HTR-8/SVneo (cell line): ENCODE data around the gene MAML2.

Experiments used
- DNase-seq: peaks from one replicate; pipeline ENCODE4 v3.0.0; 2011; ENCODE audit warnings: low spot score, mixed read lengths; ENCODE audit not compliant: insufficient read length
- FAIRE-seq: peaks from 2 replicates; lab custom pipeline; 2011; peaks lifted over from hg19 to GRCh38; lab: Jason Lieb, UNC

Gene MAML2

DNA sequence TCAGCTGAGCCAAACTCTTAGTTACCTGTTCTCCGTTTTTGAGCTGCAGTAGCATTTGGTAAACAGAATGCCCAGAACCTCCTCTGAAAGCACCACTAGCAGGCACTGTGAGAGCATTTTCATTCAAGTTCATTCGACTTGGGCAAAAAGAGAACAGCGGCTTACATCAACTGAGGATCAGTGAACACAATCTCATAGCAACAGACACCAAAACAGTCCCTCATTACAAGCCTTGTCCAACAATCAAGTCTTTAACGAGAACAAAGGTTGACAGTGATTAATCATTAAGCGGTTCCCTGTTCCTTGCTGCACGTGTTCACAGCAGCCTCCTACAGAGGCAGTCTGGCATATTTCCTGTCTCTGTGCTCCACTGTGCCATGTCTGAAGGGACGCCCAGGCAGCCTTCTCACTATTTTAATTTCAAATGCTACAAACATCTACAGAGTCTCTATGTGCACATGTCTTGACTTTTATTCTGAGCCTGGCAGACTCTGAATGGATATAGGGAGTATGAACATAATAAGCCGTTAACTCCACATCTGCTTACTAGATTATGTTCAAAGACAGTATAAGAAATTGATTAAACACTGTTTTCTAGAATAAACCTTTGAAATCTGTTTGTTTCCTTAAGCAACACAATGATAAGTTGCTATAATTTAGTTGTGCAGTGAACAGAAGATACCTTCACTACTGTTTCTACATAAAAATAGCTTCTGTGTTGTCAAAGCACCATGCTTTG lies 330.7 kb downstream of the MAML2 start:
- FAIRE-seq (no peak), DNase-seq (no peak)

- no peak for FAIRE-seq
- no peak for DNase-seq
Measured at GRCh38 chr11:96010683-96011082, 332.3 kb downstream of the MAML2 start.

- DNase-seq (no peak), FAIRE-seq (no peak)
Measured at GRCh38 chr11:96008161-96008720, 334.8 kb downstream of the MAML2 start.

GRCh38 chr11:96006037-96006436 lies 337.0 kb downstream of the MAML2 start:
- no peak for FAIRE-seq
- no peak for DNase-seq

GRCh38 chr11:96004862-96005261 lies 338.1 kb downstream of the MAML2 start:
- DNase-seq, result no peak
- no peak for FAIRE-seq

GRCh38 chr11:96002754-96003290 lies 340.2 kb downstream of the MAML2 start:
- peak; percentile 80 for FAIRE-seq
- no peak for DNase-seq

DNA sequence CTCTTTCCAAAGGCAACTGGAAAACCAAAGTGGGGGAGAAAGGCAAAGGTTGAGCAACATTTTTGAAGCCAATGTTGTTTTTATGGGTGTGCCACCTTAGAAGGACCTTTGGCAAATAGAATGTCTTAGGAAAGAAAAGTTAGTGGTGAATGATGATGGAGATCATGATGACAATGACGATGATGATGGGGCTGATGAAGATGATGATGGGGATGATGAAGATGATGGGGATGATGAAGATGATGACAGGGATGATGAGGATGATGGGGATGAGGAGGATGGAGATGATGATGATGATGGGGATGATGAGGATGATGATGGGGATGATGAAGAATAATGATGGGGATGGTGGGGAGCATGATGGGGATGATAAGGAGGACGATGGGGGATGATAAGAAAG lies 340.7 kb downstream of the MAML2 start:
- no peak for DNase-seq
- peak; percentile 20 for FAIRE-seq

- FAIRE-seq (no peak), DNase-seq (no peak)
Measured at GRCh38 chr11:96001037-96001436, 342.0 kb downstream of the MAML2 start.

DNA sequence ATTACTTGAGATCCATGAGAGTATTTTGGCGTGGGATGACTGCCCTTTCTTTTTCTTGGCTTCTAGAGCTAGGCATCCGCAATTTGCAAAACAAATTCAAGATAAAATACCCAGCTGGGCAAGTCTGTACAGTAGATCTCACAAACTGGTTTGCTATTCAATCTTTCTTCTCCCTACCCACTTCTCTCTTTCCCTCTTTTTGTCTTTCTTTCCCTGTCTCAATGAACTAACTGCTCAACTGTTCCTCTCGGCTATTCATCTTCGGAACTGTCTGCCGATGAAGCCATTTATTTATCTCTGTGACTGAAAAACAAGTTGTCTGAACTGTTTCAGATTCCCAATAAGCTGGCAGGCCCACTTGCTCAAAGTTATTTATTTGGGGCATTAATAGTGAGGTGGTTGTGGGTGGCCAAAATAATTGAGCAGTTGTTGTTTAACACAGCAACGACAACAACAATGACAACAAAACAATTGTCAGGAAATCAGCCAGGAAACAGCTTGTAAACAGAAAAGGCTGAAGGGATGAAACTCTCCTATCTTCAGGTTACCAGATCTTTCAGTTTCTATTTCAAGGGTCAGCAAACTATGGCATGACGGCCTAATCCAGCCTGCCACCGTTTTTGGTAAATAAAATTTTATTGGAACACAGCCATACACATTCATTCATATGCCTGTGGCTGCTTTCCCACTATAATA lies 343.1 kb downstream of the MAML2 start:
- FAIRE-seq, result no peak
- no peak for DNase-seq

DNA sequence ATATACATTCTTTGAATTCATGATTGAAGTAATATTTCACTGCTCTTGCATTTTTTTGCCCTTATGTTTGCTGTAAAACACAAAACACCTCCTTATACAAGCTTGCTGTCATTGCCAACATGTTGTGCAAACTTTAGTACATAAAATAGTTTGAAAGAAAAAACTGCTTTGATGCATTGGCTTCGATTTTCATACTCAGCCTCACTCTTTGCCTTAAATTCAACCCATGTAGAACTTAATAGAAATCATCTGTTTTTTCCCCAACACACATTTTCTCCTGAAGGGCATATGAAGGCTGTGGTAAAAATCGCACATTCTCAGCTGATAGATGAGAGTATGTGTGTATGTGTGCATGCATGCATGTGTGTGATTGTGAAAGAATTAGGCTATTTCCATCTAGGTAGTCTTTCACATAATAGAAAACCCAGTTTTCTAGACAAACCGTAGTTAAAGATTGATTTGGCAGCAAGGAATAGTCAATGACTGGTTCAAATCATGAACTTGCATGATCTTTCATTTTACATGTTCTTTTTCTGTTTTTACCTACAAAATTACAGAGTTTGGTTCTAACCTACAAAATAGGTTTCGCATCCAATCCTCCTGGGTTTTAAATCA lies 346.3 kb downstream of the MAML2 start:
- DNase-seq (no peak), FAIRE-seq (no peak)

GRCh38 chr11:95994329-95994728 lies 348.7 kb downstream of the MAML2 start:
- no peak for FAIRE-seq
- no peak for DNase-seq

DNA sequence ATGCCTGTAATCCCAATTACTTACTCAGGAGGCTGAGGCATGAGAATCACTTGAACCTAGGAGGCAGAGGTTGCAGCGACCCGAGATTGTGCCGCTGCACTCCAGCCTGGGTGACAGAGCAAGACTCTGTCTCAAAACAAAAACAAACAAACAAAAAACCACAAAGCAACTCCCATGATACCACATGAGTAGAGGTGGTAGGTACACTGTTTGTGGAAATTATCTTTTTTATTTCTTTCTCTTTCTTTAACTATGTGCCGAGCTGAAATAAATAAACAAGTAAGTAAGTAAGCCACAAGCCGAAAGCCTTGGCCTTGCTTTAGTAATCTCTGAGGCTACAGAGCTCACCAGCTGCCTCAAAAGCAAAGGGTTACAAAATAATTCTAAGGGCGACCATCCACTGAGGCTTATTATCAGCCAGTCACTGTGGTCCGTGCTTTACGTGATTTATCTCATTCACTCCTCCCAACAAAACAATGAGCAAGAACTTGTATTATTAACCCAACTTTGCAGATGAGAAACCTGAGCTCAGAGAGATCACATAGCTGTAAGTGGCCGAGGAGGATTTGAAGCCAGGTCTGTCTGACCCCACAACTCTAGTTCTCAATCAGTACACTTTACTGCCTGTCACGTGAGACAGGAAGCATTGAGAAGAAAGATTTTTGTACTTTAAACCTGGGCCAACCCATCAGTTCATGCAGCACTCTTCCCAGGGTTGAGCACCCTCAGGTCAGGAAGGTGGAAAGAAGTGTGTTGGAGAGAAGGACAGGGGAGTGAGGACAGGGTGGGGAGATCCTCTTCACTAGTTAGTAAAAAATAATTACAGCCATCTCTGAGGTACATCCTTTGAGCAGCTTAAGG lies 349.3 kb downstream of the MAML2 start:
- FAIRE-seq, result peak; percentile 9
- no peak for DNase-seq

DNA sequence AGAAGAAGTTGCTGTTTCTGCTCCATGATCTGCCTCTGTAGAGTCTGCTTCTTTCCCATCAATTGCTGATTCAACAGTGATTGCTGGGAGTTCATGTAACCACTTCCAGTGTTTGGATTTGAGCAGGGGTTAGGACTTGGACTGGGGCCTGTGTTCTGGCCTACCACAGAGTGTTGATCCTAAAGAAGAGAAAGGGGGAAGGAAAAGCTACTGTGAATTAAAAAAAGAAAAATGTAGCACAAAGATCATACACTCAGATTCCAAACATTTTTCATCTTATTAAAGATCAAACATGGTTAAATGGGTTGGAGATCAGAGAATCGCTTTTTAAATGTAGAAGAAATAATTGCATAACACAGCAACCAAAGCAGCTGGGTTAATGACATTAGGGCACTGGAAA lies 351.4 kb downstream of the MAML2 start:
- FAIRE-seq, result no peak
- no peak for DNase-seq

GRCh38 chr11:95991101-95991500 lies 351.9 kb downstream of the MAML2 start:
- FAIRE-seq, result peak; percentile 44
- peak; percentile 22 for DNase-seq

GRCh38 chr11:95989780-95990179 lies 353.2 kb downstream of the MAML2 start:
- DNase-seq, result no peak
- FAIRE-seq, result no peak

DNA sequence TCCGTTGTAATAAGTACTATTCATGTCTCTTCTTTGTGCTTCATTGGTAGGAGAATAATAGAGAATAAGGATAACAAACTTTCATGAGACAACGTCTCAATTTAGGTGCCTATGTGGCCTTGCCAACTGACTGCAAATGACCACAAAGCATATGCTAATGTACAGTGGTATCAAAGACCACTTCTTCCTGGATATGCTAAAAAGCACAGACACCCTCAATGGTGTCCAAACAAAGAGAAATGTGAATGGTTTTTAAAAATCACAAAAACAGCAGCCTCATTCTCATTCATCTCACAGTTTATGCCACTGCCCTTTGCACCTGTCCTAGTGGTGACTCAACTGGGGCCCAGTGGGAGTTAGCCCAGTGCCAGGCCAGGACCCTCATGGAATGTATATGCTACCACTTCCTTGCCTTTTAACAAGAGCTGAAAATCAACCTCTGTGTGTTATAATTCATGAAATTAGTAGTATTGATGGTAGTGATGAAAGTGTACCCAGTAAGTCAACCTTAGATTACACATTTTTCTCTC lies 353.9 kb downstream of the MAML2 start:
- FAIRE-seq (no peak), DNase-seq (no peak)

DNA sequence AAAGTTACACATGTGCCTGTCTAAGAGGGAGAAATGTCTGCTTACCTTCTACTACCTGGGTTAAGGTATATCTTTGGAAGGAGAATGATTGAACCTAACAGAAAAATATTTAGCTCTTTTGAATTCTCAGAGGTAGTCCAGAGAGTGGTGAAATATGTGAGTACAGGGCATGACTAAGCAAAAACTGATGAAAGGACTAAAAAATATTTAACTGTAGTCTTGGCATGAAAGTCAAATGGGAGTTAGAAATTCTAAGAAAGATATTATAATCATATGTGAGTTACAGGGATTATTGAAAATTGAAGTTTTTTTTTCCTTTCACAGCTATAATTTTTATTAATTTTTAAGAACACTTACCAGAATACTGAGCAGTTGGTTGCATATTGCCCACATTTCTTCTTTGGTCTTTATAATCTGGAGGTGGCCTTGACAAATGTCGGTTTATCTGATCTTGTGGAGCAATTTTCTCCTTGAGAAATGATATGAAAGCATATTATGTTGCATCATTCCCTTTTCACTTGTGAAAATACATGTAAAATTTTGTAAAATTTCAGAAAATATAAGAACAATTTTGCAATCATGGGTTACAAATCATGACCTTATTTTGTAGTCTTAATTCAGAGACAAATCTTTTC lies 357.7 kb downstream of the MAML2 start:
- DNase-seq (no peak), FAIRE-seq (no peak)

DNA sequence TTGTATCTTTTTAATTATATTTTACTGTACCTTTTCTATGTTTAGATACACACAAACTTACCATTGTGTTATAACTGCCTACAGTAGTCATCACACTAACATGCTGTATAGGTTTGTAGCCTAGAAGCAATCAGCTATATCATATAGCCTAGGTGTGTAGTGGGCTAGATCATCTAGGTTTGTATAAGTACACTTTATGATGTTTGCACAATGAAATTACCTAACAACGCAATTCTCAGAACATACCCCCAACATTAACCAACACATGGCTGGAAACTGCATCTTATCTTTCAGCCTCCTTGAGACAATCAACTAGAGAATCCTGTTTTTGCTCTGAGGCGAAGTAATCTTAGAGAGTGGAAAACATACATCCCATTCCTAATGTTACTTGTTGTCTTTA lies 358.9 kb downstream of the MAML2 start:
- DNase-seq, result no peak
- no peak for FAIRE-seq

- FAIRE-seq, result no peak
- peak; percentile 7 for DNase-seq
Measured at GRCh38 chr11:95977534-95978174, 365.3 kb downstream of the MAML2 start.
